Measurements from ENCODE around the gene PROM1. TPM values are rescaled to one million over a fixed set of nuclear protein-coding genes. Genes with fewer than 3 reads are reported as not detected.

PROM1 gene
- polyA plus RNA-seq, 3 donors = not detected

DNA sequence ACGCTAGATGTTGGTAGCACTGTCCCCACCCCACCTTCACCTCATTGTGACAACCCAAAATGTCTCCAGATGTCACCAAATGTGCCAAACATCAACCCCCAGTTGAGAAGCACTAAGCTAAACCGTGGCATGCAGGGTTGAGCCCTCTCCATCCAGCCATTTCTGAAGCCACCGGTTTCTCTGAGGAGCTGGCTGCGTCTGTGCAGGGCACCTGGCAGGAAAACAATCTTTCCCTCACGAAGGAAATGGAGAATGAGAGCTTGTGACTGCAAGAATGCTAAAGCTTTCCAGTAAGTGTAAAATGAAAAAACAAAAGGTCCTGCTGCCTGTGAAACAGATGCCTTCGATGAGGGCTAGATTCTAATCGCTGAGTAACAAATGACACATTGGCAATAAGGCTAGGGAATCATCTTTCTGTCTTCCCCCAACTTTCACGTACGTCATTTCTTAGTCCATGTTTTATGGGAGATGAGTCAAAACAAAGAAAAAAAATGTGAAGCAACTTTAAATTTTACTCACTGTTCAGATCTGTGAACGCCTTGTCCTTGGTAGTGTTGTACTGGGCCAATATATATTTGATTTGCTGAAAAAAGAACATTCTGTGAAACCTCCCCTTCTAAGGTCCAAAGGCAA, 59.9 kb downstream of the PROM1 start:
- Histone ChIP-seq H3K4me3 (replicated peaks in 1 of 3; ENCODE audit: low read depth in 2 of 3, low read length in 3 of 3) (no peak overlapping the region), H3K4me1 (ENCODE audit: control insufficient read depth in 1 of 2, insufficient read depth in 2 of 2, low read length in 2 of 2) (no peaks in the 10 kb centered on the region), H3K9me3 (replicated peaks in 1 of 2; ENCODE audit: control insufficient read depth in 1 of 2, insufficient read depth in 1 of 2, low read length in 2 of 2) (no peaks in the 10 kb centered on the region), H4K20me1 (ENCODE audit: insufficient read depth, low read length) (no peaks in the 10 kb centered on the region), H3K79me2 (ENCODE audit: insufficient read depth, low read length) (no peaks in the 10 kb centered on the region), H2AFZ (ENCODE audit: insufficient read depth, low read depth, low read length, poor library complexity, severe bottlenecking) (no peak overlapping the region), H3K9ac (ENCODE audit: insufficient read depth, low read length, poor library complexity, severe bottlenecking) (no peak overlapping the region), H3K27ac (ENCODE audit: low read depth in 1 of 2, low read length in 2 of 2) (no peak overlapping the region), H3K4me2 (replicated peaks; ENCODE audit: extremely low read depth, low read length, poor library complexity, severe bottlenecking) (no peak overlapping the region), H3K36me3 (replicated peaks in 1 of 2; ENCODE audit: control insufficient read depth in 1 of 2, insufficient read depth in 2 of 2, low read length in 2 of 2) (no peaks in the 10 kb centered on the region), H3K27me3 (ENCODE audit: control insufficient read depth in 2 of 2, insufficient read depth in 2 of 2, low read length in 2 of 2) (no peaks in the 10 kb centered on the region)
- WGBS (ENCODE audit: insufficient coverage) = 96% methylated on average over 4 of the region's 10 CpGs
- Mint-ChIP-seq H3K27me3 (ENCODE audit: low read depth in 3 of 3) (no peaks in the 10 kb centered on the region), H3K9me3 (no peaks in the 10 kb centered on the region), H3K27ac (peak overlapping the region in 1 of 7 donors; percentile 28), H3K36me3 (no peaks in the 10 kb centered on the region), H3K4me1 (no peaks in the 10 kb centered on the region), H3K4me3 (no peak overlapping the region)
- intact Hi-C loops (cut with micrococcal nuclease) = loop anchor here (10.0 kb wide), 1 partner anchor 421 kb away; no protein-coding TSS in a partner anchor
- DNase-seq = no peak
- TF ChIP-seq CTCF (IDR thresholded peaks at IDR 0.05) = no peak

DNA sequence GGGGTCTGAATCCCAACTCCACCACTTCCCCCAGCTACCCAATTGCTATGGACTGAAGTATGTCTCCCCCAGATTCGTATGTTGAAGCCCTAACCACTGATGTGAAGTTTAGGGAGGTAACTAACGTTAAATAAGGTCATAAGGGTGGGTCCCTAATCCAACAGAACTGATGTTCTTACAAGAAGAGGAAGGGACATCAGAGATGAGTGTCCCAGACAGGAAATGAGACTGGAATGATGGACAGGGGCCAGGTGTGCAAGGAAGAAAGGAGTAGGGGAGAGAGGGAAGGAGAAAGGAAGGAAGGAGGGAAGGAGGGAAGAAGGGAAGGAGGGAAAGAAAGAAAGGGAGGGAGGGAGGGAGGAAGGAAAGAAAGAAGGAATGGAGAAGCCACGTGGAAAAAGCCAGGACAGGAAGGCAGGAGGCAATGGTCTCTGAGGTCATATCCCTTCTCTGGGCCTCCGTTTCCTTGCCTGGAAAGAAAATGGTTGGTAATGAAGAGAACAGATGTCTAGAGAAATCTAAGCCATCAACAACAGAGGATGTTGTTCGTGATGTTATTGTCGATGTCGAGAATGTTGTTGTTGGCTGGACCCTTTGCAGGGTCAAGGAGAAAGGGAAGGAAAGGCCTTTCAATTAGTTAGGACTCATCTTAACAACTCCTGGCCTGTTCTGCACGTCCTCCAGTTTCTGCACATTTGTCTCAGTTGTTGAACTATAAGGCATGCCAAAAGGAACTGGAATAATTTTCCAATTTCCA, 61.8 kb downstream of the PROM1 start:
- no peak for TF ChIP-seq CTCF (IDR thresholded peaks at IDR 0.05)
- no peaks in the 10 kb centered on the region for H3K27me3 ChIP-seq (ENCODE audit: control insufficient read depth in 2 of 2, insufficient read depth in 2 of 2, low read length in 2 of 2)
- no peak overlapping the region for H3K4me3 ChIP-seq (replicated peaks in 1 of 3; ENCODE audit: low read depth in 2 of 3, low read length in 3 of 3)
- H3K9ac ChIP-seq (ENCODE audit: insufficient read depth, low read length, poor library complexity, severe bottlenecking) = no peak overlapping the region
- Mint-ChIP-seq H3K9me3 (no peaks in the 10 kb centered on the region), H3K4me1 (no peaks in the 10 kb centered on the region), H3K27ac (no peak overlapping the region), H3K4me3 (no peak overlapping the region), H3K36me3 (no peaks in the 10 kb centered on the region), H3K27me3 (ENCODE audit: low read depth in 3 of 3) (peaks cover 0 to 3% (median 0%) of the 10 kb centered on the region in 3 donors)
- no peaks in the 10 kb centered on the region for H3K9me3 ChIP-seq (replicated peaks in 1 of 2; ENCODE audit: control insufficient read depth in 1 of 2, insufficient read depth in 1 of 2, low read length in 2 of 2)
- H4K20me1 ChIP-seq (ENCODE audit: insufficient read depth, low read length) = no peaks in the 10 kb centered on the region
- intact Hi-C loops (cut with micrococcal nuclease) = loop anchor here (10.0 kb wide), 1 partner anchor 423 kb away; no protein-coding TSS in a partner anchor
- H3K79me2 ChIP-seq (ENCODE audit: insufficient read depth, low read length) = no peaks in the 10 kb centered on the region
- no peak overlapping the region for H2AFZ ChIP-seq (ENCODE audit: insufficient read depth, low read depth, low read length, poor library complexity, severe bottlenecking)
- no peaks in the 10 kb centered on the region for H3K4me1 ChIP-seq (ENCODE audit: control insufficient read depth in 1 of 2, insufficient read depth in 2 of 2, low read length in 2 of 2)
- no peak for DNase-seq
- H3K4me2 ChIP-seq (replicated peaks; ENCODE audit: extremely low read depth, low read length, poor library complexity, severe bottlenecking) = no peak overlapping the region
- H3K36me3 ChIP-seq (replicated peaks in 1 of 2; ENCODE audit: control insufficient read depth in 1 of 2, insufficient read depth in 2 of 2, low read length in 2 of 2) = no peaks in the 10 kb centered on the region
- 94% methylated on average over 6 of the region's 8 CpGs for WGBS (ENCODE audit: insufficient coverage)
- H3K27ac ChIP-seq (ENCODE audit: low read depth in 1 of 2, low read length in 2 of 2) = no peak overlapping the region

Measured in CD14-positive monocyte (primary cell).